Measurements from ENCODE around the gene TBC1D22A.

DNA sequence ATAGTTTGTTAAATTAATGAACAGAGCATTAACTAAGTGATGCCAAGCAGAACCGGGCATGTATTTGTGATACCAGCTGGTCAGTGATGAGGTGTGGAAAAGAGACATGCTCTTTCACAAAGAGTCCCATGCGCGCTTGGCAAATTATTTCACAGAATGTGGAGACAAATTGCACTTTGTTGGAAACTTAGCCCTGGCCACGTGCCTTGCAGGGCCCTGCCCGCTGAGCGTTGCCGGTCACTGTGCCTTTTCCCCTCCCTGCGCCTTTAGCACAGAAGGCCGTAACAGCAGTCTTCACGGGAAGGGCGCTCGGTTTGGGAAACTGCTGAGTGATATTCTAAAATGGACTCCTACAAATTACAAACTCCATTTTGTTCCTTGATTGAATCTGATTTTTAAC is 235.9 kb downstream of the TBC1D22A start:
- no peak for TF ChIP-seq CTCF (IDR thresholded peaks at IDR 0.05 in 2 of 3, conservative IDR thresholded peaks at IDR 0.05 in 1 of 3; ENCODE audit: borderline replicate concordance in 1 of 3, insufficient read depth in 1 of 3, low read depth in 2 of 3, low read length in 2 of 3)
- TF ChIP-seq EZH2 (IDR thresholded peaks at IDR 0.05): no peak
- TF ChIP-seq POLR2AphosphoS5 (IDR thresholded peaks at IDR 0.05; ENCODE audit: low read depth, low read length): no peak
- no peak for TF ChIP-seq ATF3 (IDR thresholded peaks at IDR 0.05)
- no peak for TF ChIP-seq YY1 (IDR thresholded peaks at IDR 0.05; ENCODE audit: extremely low read depth, insufficient replicate concordance, low read depth, low read length)
- no peak for TF ChIP-seq JUND (IDR thresholded peaks at IDR 0.05)
- TF ChIP-seq POLR2A (IDR thresholded peaks at IDR 0.05; ENCODE audit: borderline replicate concordance, extremely low read depth, insufficient read depth, insufficient read length): no peak
